Measurements from ENCODE around the gene SPACA7. TPM values are rescaled to one million over a fixed set of nuclear protein-coding genes. Genes with fewer than 3 reads are reported as not detected.

Gene SPACA7
- total RNA-seq, 4 donors from 2014 or later: not detected

- no peaks in the 10 kb centered on the region for H3K4me1 ChIP-seq
- intact Hi-C loops (cut with DNase I): loop anchor here (5.0 kb wide), 1 partner anchor 967 kb away; no protein-coding TSS in a partner anchor
- no peak overlapping the region for H3K4me3 ChIP-seq (replicated peaks in 1 of 3)
- no peak for DNase-seq
- H3K9me3 ChIP-seq: no peaks in the 10 kb centered on the region
- TF ChIP-seq POLR2A (IDR thresholded peaks at IDR 0.05): no peak
- TF ChIP-seq, protein P1, sequence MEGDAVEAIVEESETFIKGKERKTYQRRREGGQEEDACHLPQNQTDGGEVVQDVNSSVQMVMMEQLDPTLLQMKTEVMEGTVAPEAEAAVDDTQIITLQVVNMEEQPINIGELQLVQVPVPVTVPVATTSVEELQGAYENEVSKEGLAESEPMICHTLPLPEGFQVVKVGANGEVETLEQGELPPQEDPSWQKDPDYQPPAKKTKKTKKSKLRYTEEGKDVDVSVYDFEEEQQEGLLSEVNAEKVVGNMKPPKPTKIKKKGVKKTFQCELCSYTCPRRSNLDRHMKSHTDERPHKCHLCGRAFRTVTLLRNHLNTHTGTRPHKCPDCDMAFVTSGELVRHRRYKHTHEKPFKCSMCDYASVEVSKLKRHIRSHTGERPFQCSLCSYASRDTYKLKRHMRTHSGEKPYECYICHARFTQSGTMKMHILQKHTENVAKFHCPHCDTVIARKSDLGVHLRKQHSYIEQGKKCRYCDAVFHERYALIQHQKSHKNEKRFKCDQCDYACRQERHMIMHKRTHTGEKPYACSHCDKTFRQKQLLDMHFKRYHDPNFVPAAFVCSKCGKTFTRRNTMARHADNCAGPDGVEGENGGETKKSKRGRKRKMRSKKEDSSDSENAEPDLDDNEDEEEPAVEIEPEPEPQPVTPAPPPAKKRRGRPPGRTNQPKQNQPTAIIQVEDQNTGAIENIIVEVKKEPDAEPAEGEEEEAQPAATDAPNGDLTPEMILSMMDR (IDR thresholded peaks at IDR 0.05): no peak
- peaks cover 7% of the 10 kb centered on the region for H3K27me3 ChIP-seq
- WGBS, 2 donors: 78 to 82% methylated on average over 31 to 42 of the region's 42 CpGs
- no peaks in the 10 kb centered on the region for H3K36me3 ChIP-seq
- no peak overlapping the region for H3K27ac ChIP-seq
These were observed 68.6 kb downstream of the SPACA7 start for GRCh38 chr13:112444416-112445399.

DNA sequence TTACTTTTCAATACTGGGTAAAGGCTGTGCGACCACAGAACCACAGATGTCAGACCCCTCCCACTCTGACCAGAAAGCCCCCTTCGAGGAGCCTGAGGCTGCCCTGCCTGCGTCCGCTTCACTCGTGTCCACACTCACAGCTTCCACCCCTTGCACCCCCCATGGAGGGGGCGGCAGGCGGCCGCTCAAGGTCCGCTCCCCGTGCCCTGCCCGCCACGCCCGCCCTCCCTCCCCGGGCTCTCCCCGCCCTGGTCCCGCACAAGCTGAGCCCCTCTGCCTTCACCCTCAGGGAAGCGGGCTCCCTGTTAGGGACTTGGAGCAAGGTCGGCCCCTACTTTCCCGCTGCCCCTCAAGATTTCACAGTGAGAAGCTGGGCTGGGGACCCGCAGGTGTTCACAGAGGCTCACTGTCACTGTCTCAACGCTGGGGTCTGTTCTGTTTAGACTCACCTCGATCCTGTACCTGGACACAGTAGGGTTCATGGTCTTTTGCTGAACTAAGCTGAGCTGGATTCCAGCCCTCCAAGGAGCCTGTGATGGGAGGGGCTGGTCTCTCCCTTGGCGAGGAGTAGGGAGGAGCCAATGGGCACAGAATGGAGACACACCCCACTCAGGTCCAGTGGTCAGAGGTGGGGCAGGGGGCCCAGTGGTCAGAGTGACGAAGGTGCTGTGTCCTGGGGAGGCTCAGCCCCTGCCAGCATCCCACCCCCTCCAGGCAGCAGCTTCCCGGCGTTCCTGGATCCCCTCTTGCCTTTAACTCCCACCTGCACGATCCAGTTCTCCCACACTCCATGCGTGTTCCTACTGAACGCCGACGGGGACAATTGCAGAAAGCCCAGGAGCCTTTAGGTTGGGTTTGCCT, 69.5 kb downstream of the SPACA7 start:
- Histone ChIP-seq H3K27ac (no peak overlapping the region), H3K4me3 (replicated peaks in 1 of 3) (no peak overlapping the region), H3K27me3 (peaks cover 7% of the 10 kb centered on the region), H3K36me3 (no peaks in the 10 kb centered on the region), H3K4me1 (no peaks in the 10 kb centered on the region), H3K9me3 (no peaks in the 10 kb centered on the region)
- intact Hi-C loops (cut with DNase I): loop anchor here (5.0 kb wide), 1 partner anchor 968 kb away; no protein-coding TSS in a partner anchor
- WGBS, 2 donors: 65 to 66% methylated on average over 29 to 30 of the region's 31 CpGs
- TF ChIP-seq POLR2A (IDR thresholded peaks at IDR 0.05): no peak
- TF ChIP-seq, protein P1 (IDR thresholded peaks at IDR 0.05): no peak
- DNase-seq: no peak

DNA sequence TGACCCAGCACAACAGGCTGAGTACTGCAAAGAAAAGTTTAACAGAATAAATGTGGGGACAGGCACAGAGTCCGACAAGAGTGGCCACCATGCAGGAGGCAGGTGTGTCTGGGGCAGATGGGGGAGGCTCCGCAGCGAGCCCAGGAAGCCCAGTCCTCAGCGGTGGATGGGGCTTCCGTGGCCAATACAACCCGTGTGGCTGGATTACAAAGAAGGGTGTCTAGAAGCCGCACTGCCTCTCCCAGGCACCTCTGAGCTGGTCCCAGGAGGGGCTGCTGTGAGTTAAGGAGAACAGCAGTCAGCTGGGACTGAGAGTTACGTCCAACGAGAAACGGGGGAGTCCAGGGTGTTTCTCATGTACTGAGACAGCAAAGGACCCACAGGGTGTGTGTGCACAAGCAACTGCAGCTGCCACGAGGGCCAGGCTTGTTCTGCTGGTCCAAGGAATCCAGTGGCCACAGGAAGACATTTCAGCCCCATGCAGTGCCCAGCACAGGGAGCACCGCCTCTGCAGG, 70.2 kb downstream of the SPACA7 start:
- intact Hi-C loops (cut with DNase I): loop anchor here (5.0 kb wide), 1 partner anchor 969 kb away; no protein-coding TSS in a partner anchor
- DNase-seq: no peak

GRCh38 chr13:112446867-112447266, 70.7 kb downstream of the SPACA7 start:
- Histone ChIP-seq H3K27me3 (peaks cover 7% of the 10 kb centered on the region), H3K36me3 (no peaks in the 10 kb centered on the region), H3K9me3 (no peaks in the 10 kb centered on the region), H3K27ac (no peak overlapping the region), H3K4me1 (no peaks in the 10 kb centered on the region), H3K4me3 (replicated peaks in 1 of 3) (no peak overlapping the region)
- intact Hi-C loops (cut with DNase I): loop anchor here (5.0 kb wide), 1 partner anchor 970 kb away; no protein-coding TSS in a partner anchor
- WGBS, 2 donors: 77% methylated on average over 8 to 14 of the region's 14 CpGs
- DNase-seq: no peak
- TF ChIP-seq POLR2A (IDR thresholded peaks at IDR 0.05): no peak
- TF ChIP-seq, protein P1 (IDR thresholded peaks at IDR 0.05): no peak

More for the DNA sequence above, 70.2 kb downstream of the SPACA7 start:
- no peaks in the 10 kb centered on the region for H3K9me3 ChIP-seq
- peaks cover 7% of the 10 kb centered on the region for H3K27me3 ChIP-seq
- no peaks in the 10 kb centered on the region for H3K36me3 ChIP-seq
- H3K27ac ChIP-seq: no peak overlapping the region
- H3K4me3 ChIP-seq (replicated peaks in 1 of 3): no peak overlapping the region
- no peaks in the 10 kb centered on the region for H3K4me1 ChIP-seq
- no peak for TF ChIP-seq POLR2A (IDR thresholded peaks at IDR 0.05)
- TF ChIP-seq, protein P1 (IDR thresholded peaks at IDR 0.05): no peak
- WGBS, 2 donors: 70 to 75% methylated on average over 11 to 12 of the region's 12 CpGs
